HepG2 (cell line): ENCODE data around the gene ACOXL. TPM values are rescaled to one million over a fixed set of nuclear protein-coding genes. Genes with fewer than 3 reads are reported as not detected.
A peak's percentile ranks its signal among the peaks of the same experiment; 100 is the strongest.

ENCODE experiments used
- ATAC-seq: fragments of 200-7000 bp; cut with Tn5 transposase; 3 replicates; pipeline ENCODE4 v1.9.1; 2020; ENCODE audit warnings: mild to moderate bottlenecking, moderate library complexity
- BruUV-seq: library from RNA; stranded (reverse); fragments of 400-500 nt; replicated peaks from 2 replicates; lab custom pipeline; 2021; lab: Mats Ljungman, UMichigan
- CTCF ChIA-PET: fragments of 300-600 bp; formaldehyde crosslinking; extraction: SDS; loops from one replicate; lab custom pipeline; 2021; ENCODE audit warnings: low total read pairs, inconsistent platforms, low intra/inter-chr PET ratio; lab: Yijun Ruan, JAX
- POLR2A ChIA-PET: fragments of 350-600 bp; sonication (Branson Sonifier 250); formaldehyde crosslinking; loops from one replicate; lab custom pipeline; 2020; ENCODE audit warnings: antibody characterized with exemption, inconsistent platforms; lab: Yijun Ruan, JAX
- DNase-seq: peaks from one replicate; pipeline ENCODE4 v3.0.0-alpha.2; 2015; ENCODE audit warnings: low spot score
- FAIRE-seq: peaks from 3 replicates; lab custom pipeline; 2011; peaks lifted over from hg19 to GRCh38; lab: Jason Lieb, UNC
- H2AFZ ChIP-seq: one replicate; pipeline ENCODE4 v1.6.1; 2011; ENCODE audit warnings: low read length, inconsistent platforms
- H3K27ac ChIP-seq: fragments of 300-600 bp; 3 replicates; pipeline ENCODE4 v1.8.0; 2011; ENCODE audit warnings: mixed run types, mild to moderate bottlenecking, mixed read lengths, low read length, inconsistent platforms; ENCODE audit not compliant: insufficient read depth; ENCODE audit errors: extremely low read length
- H3K27me3 ChIP-seq, 2 experiments: fragments of 200-600 bp in 1 of 2; 2 replicates in 1 of 2; 3 replicates in 1 of 2; pipeline versions ENCODE4 v1.6.0 to v1.8.0; 2011; ENCODE audit warnings: low read length in 2 of 2, mild to moderate bottlenecking in 2 of 2, moderate library complexity in 2 of 2, inconsistent platforms in 1 of 2; ENCODE audit not compliant: insufficient read depth in 2 of 2, control insufficient read depth in 1 of 2
- H3K36me3 ChIP-seq, 2 experiments: fragments of 200-600 bp in 1 of 2; replicated peaks in 1 of 2; 2 replicates in 1 of 2; 3 replicates in 1 of 2; pipeline versions ENCODE4 v1.5.1 to v1.8.0; 2011; ENCODE audit warnings: low read length in 2 of 2, inconsistent platforms in 1 of 2; ENCODE audit not compliant: insufficient read depth in 2 of 2, control insufficient read depth in 1 of 2
- H3K4me1 ChIP-seq: 2 replicates; pipeline ENCODE4 v1.5.1; 2012; ENCODE audit warnings: low read length, inconsistent platforms; ENCODE audit not compliant: insufficient read depth
- H3K4me2 ChIP-seq: 2 replicates; pipeline ENCODE4 v1.6.0; 2011; ENCODE audit warnings: low read depth, low read length, inconsistent platforms
- H3K4me3 ChIP-seq, 3 experiments: fragments of 200-600 bp in 1 of 3; sonication (generic), shearing (Covaris generic) in 1 of 3; replicated peaks in 1 of 3; 2 replicates each; pipeline ENCODE4 v1.5.1; 2011 to 2016; ENCODE audit warnings: low read length in 3 of 3, inconsistent platforms in 2 of 3, low read depth in 2 of 3, mild to moderate bottlenecking in 2 of 3, control low read depth in 1 of 3, mixed read lengths in 1 of 3; ENCODE audit not compliant: insufficient read depth in 1 of 3
- H3K79me2 ChIP-seq: one replicate; pipeline ENCODE4 v1.6.1; 2011; ENCODE audit warnings: low read length, inconsistent platforms; ENCODE audit not compliant: insufficient read depth
- H3K9ac ChIP-seq: 2 replicates; pipeline ENCODE4 v1.6.0; 2011; ENCODE audit warnings: mild to moderate bottlenecking, low read depth, low read length, inconsistent platforms; ENCODE audit not compliant: insufficient read depth
- H3K9me3 ChIP-seq: 2 replicates; pipeline ENCODE4 v1.5.1; 2012; ENCODE audit warnings: mild to moderate bottlenecking, low read length
- H4K20me1 ChIP-seq: 2 replicates; pipeline ENCODE4 v1.6.0; 2011; ENCODE audit warnings: inconsistent platforms, mild to moderate bottlenecking, low read length, moderate library complexity; ENCODE audit not compliant: insufficient read depth
- DDIT3 ChIP-seq: sonication (generic); formaldehyde crosslinking; IDR thresholded peaks from 2 replicates; pipeline ENCODE4 v1.4.0; 2020; ENCODE audit warnings: mild to moderate bottlenecking, missing genetic modification reagents
- ESRRA ChIP-seq: sonication (generic); formaldehyde crosslinking; IDR thresholded peaks from 2 replicates; pipeline ENCODE4 v1.5.1; 2020; ENCODE audit warnings: mild to moderate bottlenecking, low read depth, missing genetic modification reagents
- FOXP4 ChIP-seq: sonication (generic); formaldehyde crosslinking; IDR thresholded peaks from 2 replicates; pipeline ENCODE4 v1.4.0; 2020; ENCODE audit warnings: missing genetic modification reagents
- GPN1 ChIP-seq: sonication (generic); formaldehyde crosslinking; IDR thresholded peaks from 2 replicates; pipeline ENCODE4 v1.5.1; 2020; ENCODE audit warnings: missing genetic modification reagents, borderline replicate concordance
- HCFC1 ChIP-seq: fragments of 150-350 bp; IDR thresholded peaks from 2 replicates; pipeline ENCODE4 v1.6.1; 2014; ENCODE audit warnings: low read depth, low read length
- ISL2 ChIP-seq: sonication (generic); formaldehyde crosslinking; IDR thresholded peaks from 2 replicates; pipeline ENCODE4 v1.5.0; 2020; ENCODE audit warnings: missing genetic modification reagents
- KLF11 ChIP-seq: IDR thresholded peaks from 2 replicates; pipeline ENCODE4 v1.6.1; 2016; ENCODE audit warnings: missing compliant biosample characterization
- MEIS2 ChIP-seq: sonication (generic); formaldehyde crosslinking; IDR thresholded peaks from 2 replicates; pipeline ENCODE4 v1.9.0; 2021; ENCODE audit warnings: mild to moderate bottlenecking, missing genetic modification reagents
- RXRB ChIP-seq: IDR thresholded peaks from 2 replicates; pipeline ENCODE4 v1.6.1; 2016; ENCODE audit warnings: borderline replicate concordance, missing genetic modification reagents, missing compliant biosample characterization
- XBP1 ChIP-seq: sonication (generic); formaldehyde crosslinking; IDR thresholded peaks from 2 replicates; pipeline ENCODE4 v1.5.0; 2020; ENCODE audit warnings: missing genetic modification reagents
- ZBTB49 ChIP-seq: sonication (generic); formaldehyde crosslinking; IDR thresholded peaks from 2 replicates; pipeline ENCODE4 v1.4.0; 2020; ENCODE audit warnings: missing genetic modification reagents, borderline replicate concordance
- ZFP62 ChIP-seq: sonication (generic); formaldehyde crosslinking; IDR thresholded peaks from 2 replicates; pipeline ENCODE4 v1.4.0; 2020; ENCODE audit warnings: missing genetic modification reagents
- ZNF616 ChIP-seq: sonication (generic); formaldehyde crosslinking; IDR thresholded peaks from 2 replicates; pipeline ENCODE4 v1.5.0; 2020; ENCODE audit warnings: low read depth, mild to moderate bottlenecking, missing genetic modification reagents
- WGBS: methylation state at CpG from one replicate; pipeline ENCODE4 v1.1.6; 2017; ENCODE audit warnings: low lambda C conversion rate; 5-methylcytosine and 5-hydroxymethylcytosine counted together
- in situ Hi-C: cut with HindIII; loops from 2 replicates; pipeline ENCODE4 v1.10.0; 2017; ENCODE audit warnings: low pct_unique_long_range_greater_than_20kb; ENCODE audit not compliant: extremely low pct_ligation_motif_present
- intact Hi-C: fragments of 100-400 bp; cut with micrococcal nuclease; formaldehyde crosslinking; loops from one replicate; pipeline ENCODE4 v1.10.0; 2022; ENCODE audit not compliant: unreplicated experiment
- polyA plus RNA-seq, 8 experiments: library from polyadenylated mRNA; depleted of rRNA in 3 of 8; stranded (reverse) in 7 of 8; unstranded in 1 of 8; fragments of >200 nt; fragmentation: Illumina TruSeq in 4 of 8; extraction: Trizol in 4 of 8; gene quantifications; 2 replicates each; pipeline versions ENCODE4 v1.2.1 to v1.2.3, GENCODE V29; 2011 to 2016; ENCODE audit warnings: low read depth in 4 of 8, missing spikeins in 1 of 8, mixed read lengths in 1 of 8; ENCODE audit not compliant: insufficient read depth in 1 of 8
- total RNA-seq, 5 experiments: library from RNA; depleted of rRNA; stranded (reverse); fragments of >200 nt; fragmentation: Illumina TruSeq; extraction: Trizol; gene quantifications; 2 replicates each; pipeline ENCODE4 v1.2.3, GENCODE V29; 2016; ENCODE audit warnings: low read depth in 1 of 5

ACOXL gene
- total and polyA plus RNA-seq, 2 of the 13 experiments (the other 11 are each of a cell fraction or from before 2014, with no cell fraction given): not detected

GRCh38 chr2:110979471-110980338, 247.3 kb downstream of the ACOXL start:
- Histone ChIP-seq H3K79me2 (no peaks in the 10 kb centered on the region), H3K4me1 (no peaks in the 10 kb centered on the region), H3K4me3 (no peak overlapping the region), H3K9me3 (no peaks in the 10 kb centered on the region), H3K9ac (no peak overlapping the region), H4K20me1 (no peaks in the 10 kb centered on the region), H3K27ac (no peak overlapping the region), H2AFZ (no peak overlapping the region), H3K36me3 (no peaks in the 10 kb centered on the region), H3K27me3 (peaks cover 0 to 24% of the 10 kb centered on the region in 2 experiments; a peak in 2 of 5 replicates), H3K4me2 (no peak overlapping the region)
- FAIRE-seq (no peak), DNase-seq (no peak), ATAC-seq (peak; percentile 44; the same call in 2 of the 3 replicates)
- ChIA-PET CTCF (no interaction called here), POLR2A (no interaction called here)
- BruUV-seq: no TSS peak
- intact Hi-C loops (no loop called here), in situ Hi-C loops (no loop called here)
- no peak for TF ChIP-seq RXRB
- no peak for TF ChIP-seq ZNF616 (CRISPR knock-in tag)
- TF ChIP-seq ESRRA: no peak
- WGBS: 42% methylated on average over 9 of the region's 10 CpGs

GRCh38 chr2:110980339-110981062, 248.1 kb downstream of the ACOXL start:
- BruUV-seq: no TSS peak
- no peaks in the 10 kb centered on the region for H4K20me1 ChIP-seq
- no peak for DNase-seq
- H3K27me3 ChIP-seq: peaks cover 0 to 24% of the 10 kb centered on the region in 2 experiments; a peak in 2 of 5 replicates
- H3K4me2 ChIP-seq: no peak overlapping the region
- no peak overlapping the region for H2AFZ ChIP-seq
- in situ Hi-C loops (no loop called here), intact Hi-C loops (no loop called here)
- H3K36me3 ChIP-seq: no peaks in the 10 kb centered on the region
- ChIA-PET POLR2A (no interaction called here), CTCF (no interaction called here)
- no peak overlapping the region for H3K27ac ChIP-seq
- H3K9ac ChIP-seq: no peak overlapping the region
- H3K4me3 ChIP-seq: no peak overlapping the region
- H3K9me3 ChIP-seq: no peaks in the 10 kb centered on the region
- no peak for FAIRE-seq
- H3K4me1 ChIP-seq: no peaks in the 10 kb centered on the region
- 64% methylated on average over 12 of the region's 14 CpGs for WGBS
- peak; percentile 29; the same call in 2 of the 3 replicates for ATAC-seq
- no peaks in the 10 kb centered on the region for H3K79me2 ChIP-seq
- TF ChIP-seq ISL2 (CRISPR knock-in tag): no peak
- no peak for TF ChIP-seq MEIS2 (CRISPR knock-in tag)
- no peak for TF ChIP-seq DDIT3 (CRISPR knock-in tag)
- TF ChIP-seq FOXP4 (CRISPR knock-in tag): no peak
- TF ChIP-seq KLF11 (CRISPR knock-in tag): no peak
- no peak for TF ChIP-seq GPN1 (CRISPR knock-in tag)
- no peak for TF ChIP-seq HCFC1
- no peak for TF ChIP-seq ZFP62 (CRISPR knock-in tag)
- no peak for TF ChIP-seq XBP1 (CRISPR knock-in tag)
- no peak for TF ChIP-seq ZBTB49 (CRISPR knock-in tag)
